ENCODE results near the gene AHI1. TPM values are rescaled to one million over a fixed set of nuclear protein-coding genes. Genes with fewer than 3 reads are reported as not detected.

Gene AHI1
- total RNA-seq, 4 donors from 2014 or later = 9.2 to 16.5 (median 11.7) TPM

DNA sequence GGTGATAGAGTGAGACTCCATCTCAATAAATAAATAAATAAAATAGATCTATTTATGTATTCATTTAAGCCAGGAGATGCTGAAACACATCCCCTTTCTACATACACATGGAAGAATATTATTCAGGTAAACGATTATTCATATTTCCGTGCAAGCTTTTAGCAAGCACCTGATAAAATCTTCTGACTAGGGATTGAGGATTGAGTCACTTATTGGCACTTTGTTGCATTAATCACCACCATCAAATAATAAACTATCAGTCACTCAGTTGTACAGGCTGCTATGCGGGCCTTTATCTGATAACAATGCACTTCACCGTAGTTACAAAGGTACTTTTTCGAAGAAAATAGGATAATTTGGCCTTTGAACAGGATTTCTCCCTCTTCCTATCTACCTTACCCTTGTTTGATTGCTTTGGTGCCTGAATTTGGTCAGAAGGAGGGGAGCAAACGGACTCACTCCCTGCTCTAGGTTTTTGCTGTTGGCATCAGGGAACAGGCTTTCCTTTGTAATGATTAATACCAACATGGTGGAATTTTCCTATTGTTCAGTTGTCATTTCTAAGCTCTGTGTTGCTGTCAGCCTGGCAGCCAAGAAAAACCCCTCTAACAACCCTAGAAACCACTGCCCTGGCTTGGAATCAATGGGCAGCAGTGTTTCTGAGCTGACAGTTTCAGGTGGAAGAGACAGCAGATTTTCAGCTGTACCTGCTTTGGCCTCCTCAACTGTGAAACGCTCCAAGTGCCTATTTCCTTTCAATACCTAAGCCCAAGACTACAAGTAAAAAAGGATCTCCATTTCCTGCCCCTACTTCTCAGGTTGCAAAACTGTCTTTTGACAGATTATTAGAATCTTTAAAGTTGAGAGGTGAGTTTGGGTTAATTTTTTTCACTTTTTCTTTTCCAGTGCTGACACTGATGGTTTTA is 253.4 kb downstream of the AHI1 start:
- TF ChIP-seq, protein P1, sequence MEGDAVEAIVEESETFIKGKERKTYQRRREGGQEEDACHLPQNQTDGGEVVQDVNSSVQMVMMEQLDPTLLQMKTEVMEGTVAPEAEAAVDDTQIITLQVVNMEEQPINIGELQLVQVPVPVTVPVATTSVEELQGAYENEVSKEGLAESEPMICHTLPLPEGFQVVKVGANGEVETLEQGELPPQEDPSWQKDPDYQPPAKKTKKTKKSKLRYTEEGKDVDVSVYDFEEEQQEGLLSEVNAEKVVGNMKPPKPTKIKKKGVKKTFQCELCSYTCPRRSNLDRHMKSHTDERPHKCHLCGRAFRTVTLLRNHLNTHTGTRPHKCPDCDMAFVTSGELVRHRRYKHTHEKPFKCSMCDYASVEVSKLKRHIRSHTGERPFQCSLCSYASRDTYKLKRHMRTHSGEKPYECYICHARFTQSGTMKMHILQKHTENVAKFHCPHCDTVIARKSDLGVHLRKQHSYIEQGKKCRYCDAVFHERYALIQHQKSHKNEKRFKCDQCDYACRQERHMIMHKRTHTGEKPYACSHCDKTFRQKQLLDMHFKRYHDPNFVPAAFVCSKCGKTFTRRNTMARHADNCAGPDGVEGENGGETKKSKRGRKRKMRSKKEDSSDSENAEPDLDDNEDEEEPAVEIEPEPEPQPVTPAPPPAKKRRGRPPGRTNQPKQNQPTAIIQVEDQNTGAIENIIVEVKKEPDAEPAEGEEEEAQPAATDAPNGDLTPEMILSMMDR (IDR thresholded peaks at IDR 0.05) = no peak
- TF ChIP-seq POLR2A (IDR thresholded peaks at IDR 0.05) = no peak
- no peak overlapping the region for H3K4me3 ChIP-seq (ENCODE audit: low read depth, poor library complexity, severe bottlenecking)
- intact Hi-C loops (cut with DNase I; ENCODE audit: low total_unique reads) = no loop called here
- no peak for DNase-seq (ENCODE audit: low spot score in 2 of 2)
- WGBS, 2 donors = 55 to 58% methylated on average over 7 of the region's 7 CpGs

DNA sequence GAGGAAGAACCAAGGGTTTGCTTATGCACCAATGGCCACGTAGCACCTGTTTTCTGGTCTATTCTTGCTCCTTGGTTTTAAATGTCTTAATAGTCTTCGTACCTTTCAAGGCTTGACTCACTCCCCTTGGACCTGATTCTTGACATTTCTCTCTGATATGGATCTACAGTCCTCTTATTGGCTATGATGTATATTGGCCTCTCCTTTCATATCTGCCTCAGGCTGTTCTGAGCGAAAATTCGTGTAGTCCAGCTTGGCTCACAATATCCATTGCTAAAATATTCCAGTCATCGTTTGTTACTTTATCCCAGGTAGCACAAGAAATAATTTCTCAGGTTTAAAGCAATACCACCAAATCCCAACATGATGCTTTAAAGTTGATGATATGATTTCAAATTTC is 256.8 kb downstream of the AHI1 start:
- TF ChIP-seq, protein P1 (IDR thresholded peaks at IDR 0.05) = no peak
- TF ChIP-seq POLR2A (IDR thresholded peaks at IDR 0.05) = no peak

DNA sequence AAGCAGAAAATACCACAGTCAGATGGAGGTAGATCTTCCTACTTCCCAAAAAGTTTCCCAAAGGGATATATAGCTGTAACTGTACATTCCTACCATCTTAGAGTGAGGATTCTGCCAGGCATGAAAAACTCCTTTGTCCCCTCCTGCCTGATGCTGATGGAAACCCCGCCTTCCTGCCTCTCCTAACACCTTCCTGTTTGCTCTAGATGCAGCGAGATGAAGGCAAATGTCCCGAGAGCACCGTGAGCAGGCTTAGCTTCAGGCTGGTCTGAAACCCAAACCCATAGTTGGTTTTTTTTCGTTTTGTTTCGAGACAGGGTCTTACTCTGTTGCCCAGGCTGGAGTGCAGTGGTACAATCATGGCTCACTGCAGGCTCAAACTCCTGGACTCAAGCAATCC is 260.8 kb downstream of the AHI1 start:
- intact Hi-C loops (cut with DNase I; ENCODE audit: low total_unique reads) = no loop called here
- WGBS, 2 donors = 71 to 79% methylated on average over 6 of the region's 6 CpGs
- no peak for DNase-seq (ENCODE audit: low spot score in 2 of 2)
- no peak overlapping the region for H3K4me3 ChIP-seq (ENCODE audit: low read depth, poor library complexity, severe bottlenecking)
- TF ChIP-seq, protein P1 (IDR thresholded peaks at IDR 0.05) = no peak
- no peak for TF ChIP-seq POLR2A (IDR thresholded peaks at IDR 0.05)

More for the DNA sequence above, 256.8 kb downstream of the AHI1 start:
- intact Hi-C loops (cut with DNase I; ENCODE audit: low total_unique reads) = no loop called here
- WGBS, 2 donors = 57 to 69% methylated on average over 5 of the region's 5 CpGs
- H3K4me3 ChIP-seq (ENCODE audit: low read depth, poor library complexity, severe bottlenecking) = no peak overlapping the region
- no peak for DNase-seq (ENCODE audit: low spot score in 2 of 2)

DNA sequence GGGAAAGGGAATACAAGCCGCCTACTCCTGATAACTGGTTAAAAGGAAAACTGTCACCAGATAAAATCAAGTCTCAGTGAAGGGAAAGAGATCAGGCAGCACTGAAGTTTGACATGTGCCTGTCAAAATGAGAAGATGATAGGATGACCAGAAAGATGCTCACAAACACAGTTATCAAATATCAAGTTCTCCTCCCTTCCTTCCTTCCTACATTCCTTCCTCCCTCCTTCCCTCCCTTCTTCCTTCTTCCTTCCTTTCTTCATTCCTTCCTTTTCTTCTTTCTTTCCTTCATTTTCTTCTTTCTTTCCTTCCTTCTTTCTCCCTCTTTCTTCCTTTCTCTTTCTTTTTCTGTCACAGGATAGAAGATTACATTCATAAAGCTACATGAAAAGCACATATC is 261.2 kb downstream of the AHI1 start:
- TF ChIP-seq, protein P1 (IDR thresholded peaks at IDR 0.05) = no peak
- 92 to 94% methylated on average over 1 of the region's 1 CpG for WGBS, 2 donors
- no peak for DNase-seq (ENCODE audit: low spot score in 2 of 2)
- H3K4me3 ChIP-seq (ENCODE audit: low read depth, poor library complexity, severe bottlenecking) = no peak overlapping the region
- intact Hi-C loops (cut with DNase I; ENCODE audit: low total_unique reads) = no loop called here

DNA sequence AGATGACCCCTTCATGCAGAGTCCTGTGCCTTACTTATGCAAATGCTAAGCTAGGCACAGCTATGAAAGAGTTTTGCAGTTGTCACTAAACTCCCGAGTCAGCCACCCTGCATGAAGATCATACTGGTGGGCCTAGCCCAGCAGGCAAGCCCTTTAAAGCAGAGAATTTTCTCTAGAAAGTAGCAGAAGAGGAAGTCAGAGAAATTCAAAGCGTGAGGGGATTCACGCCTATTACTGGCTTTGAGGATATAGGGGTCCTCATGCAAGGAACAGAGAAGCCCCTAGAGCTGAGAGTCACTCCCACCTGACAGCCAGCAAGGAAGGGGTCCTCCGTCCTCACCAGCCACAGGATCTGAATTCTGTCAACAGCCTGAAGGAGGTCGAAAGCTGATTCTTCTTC is 261.8 kb downstream of the AHI1 start:
- no peak overlapping the region for H3K4me3 ChIP-seq (ENCODE audit: low read depth, poor library complexity, severe bottlenecking)
- 87 to 92% methylated on average over 5 of the region's 5 CpGs for WGBS, 2 donors
- TF ChIP-seq POLR2A (IDR thresholded peaks at IDR 0.05) = no peak
- TF ChIP-seq, protein P1 (IDR thresholded peaks at IDR 0.05) = no peak
- intact Hi-C loops (cut with DNase I; ENCODE audit: low total_unique reads) = no loop called here
- no peak for DNase-seq (ENCODE audit: low spot score in 2 of 2)

DNA sequence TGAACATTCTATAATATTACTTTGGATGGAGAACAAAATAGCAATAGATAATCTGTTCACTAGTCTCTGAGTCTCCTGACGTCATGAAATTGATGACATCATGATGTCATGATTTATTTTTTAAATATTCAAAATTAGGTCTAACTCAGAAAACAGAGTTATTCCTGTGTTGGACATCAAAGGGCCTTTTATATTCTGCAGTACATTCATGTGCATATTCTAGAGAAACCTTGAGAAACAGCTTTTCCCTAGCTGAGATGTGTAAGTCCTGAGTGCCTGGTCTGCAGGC is 263.1 kb downstream of the AHI1 start:
- no peak for DNase-seq (ENCODE audit: low spot score in 2 of 2)
- no peak overlapping the region for H3K4me3 ChIP-seq (ENCODE audit: low read depth, poor library complexity, severe bottlenecking)
- intact Hi-C loops (cut with DNase I; ENCODE audit: low total_unique reads) = no loop called here
- TF ChIP-seq, protein P1 (IDR thresholded peaks at IDR 0.05) = no peak
- no peak for TF ChIP-seq POLR2A (IDR thresholded peaks at IDR 0.05)
- 32 to 35% methylated on average over 1 of the region's 1 CpG for whole genome bisulfite sequencing, 2 donors
